GM13977 (cell line): ENCODE data around the gene CHRDL1.

ENCODE experiments used
- DNase-seq: peaks from one replicate; pipeline ENCODE4 v3.0.0; 2012; ENCODE audit warnings: low spot score
- CTCF ChIP-seq: IDR thresholded peaks from 2 replicates; pipeline ENCODE4 v1.5.1; 2012; ENCODE audit warnings: mild to moderate bottlenecking, control low read depth; ENCODE audit not compliant: insufficient read depth; ENCODE audit errors: extremely low read depth, missing control alignments
- in situ Hi-C: fragments of 300-500 bp; cut with MboI; formaldehyde crosslinking; loops from one replicate; pipeline ENCODE4 v1.12.0; 2022; ENCODE audit warnings: low sequenced_read_pairs, low pct_unique_long_range_greater_than_20kb, mixed read lengths, inconsistent platforms; ENCODE audit not compliant: unreplicated experiment

CHRDL1 gene

GRCh38 chrX:110646386-110646785 is 149.2 kb downstream of the CHRDL1 start:
- TF ChIP-seq CTCF: no peak
- DNase-seq: no peak
- in situ Hi-C loops: no loop called here
